K562 treated with DMSO at 1 percent for 24 hours (cell line): ENCODE results near the gene OGDHL. TPM values are rescaled to one million over a fixed set of nuclear protein-coding genes. Genes with fewer than 3 reads are reported as not detected.

ENCODE experiments used
- total RNA-seq: library from RNA; unstranded; fragments of 300-600 nt; gene quantifications from 2 replicates; pipeline ENCODE4 v1.2.3, GENCODE V29; 2022; ENCODE audit warnings: low read depth; ENCODE audit not compliant: insufficient read depth

OGDHL gene
- total RNA-seq, result 0.63 and 0.97 TPM in 2 replicates

DNA sequence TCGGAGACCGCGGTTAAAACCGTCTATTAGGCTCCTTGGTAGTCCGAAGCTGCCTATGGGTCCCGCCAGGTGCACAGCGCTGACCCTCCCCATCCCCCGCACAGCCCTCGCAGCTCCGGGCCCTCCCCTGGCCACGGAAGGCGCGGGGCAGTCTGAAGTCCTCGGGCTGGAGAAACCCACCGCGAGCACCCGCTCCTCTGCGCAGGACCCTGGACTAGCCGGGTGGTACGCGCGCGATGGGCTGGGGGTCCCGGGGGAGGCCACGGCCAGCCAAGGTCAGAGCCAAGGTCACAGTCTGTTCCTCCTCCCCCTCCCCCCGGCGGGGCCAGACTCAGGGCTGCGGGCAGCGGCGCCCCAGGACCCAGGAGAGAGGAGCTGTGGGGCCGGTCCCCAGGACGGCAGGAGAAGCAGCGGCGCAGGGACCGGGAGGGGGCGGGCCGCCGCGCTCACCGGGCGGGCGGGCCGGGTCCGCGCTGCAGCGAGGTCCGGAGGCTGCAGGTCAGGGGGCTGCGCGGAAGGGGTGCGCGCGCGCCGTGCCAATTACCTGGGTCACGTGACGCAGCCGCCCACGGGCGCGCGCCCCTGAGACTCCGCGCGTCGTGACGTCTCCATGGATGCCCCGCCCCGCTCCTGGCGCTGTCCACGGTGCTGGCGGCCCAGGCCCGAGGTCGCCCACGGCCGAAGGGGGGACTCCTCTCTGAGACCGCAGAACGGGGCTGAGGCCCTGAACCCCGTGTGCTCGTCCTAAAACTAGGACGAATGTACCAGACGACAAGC is at the start of gene OGDHL:
OGDHL (minus strand) TSS at position 535 of the 777 bp plus-strand sequence. CDS start 3,731 bp downstream, outside the sequence.

Other genes with a start within 250 kb of the OGDHL start
- gene ERCC6, start 223.2 kb downstream of the OGDHL start, total RNA-seq, result 7.5 and 9.2 TPM in 2 replicates
- gene SLC18A3, start 152.0 kb downstream of the OGDHL start, total RNA-seq, result not detected in 2 replicates
- not detected in 2 replicates for gene CHAT, start 148.3 kb downstream of the OGDHL start, total RNA-seq
- not detected in 2 replicates for gene C10orf53, start 82.7 kb downstream of the OGDHL start, total RNA-seq
- gene PARG, start 179.7 kb upstream of the OGDHL start, total RNA-seq, result 24.0 and 25.5 TPM in 2 replicates
- gene TIMM23B, start 179.7 kb upstream of the OGDHL start, total RNA-seq, result 12.3 and 12.4 TPM in 2 replicates
- gene AGAP6, start 226.1 kb upstream of the OGDHL start, total RNA-seq, result 10.1 and 10.9 TPM in 2 replicates